Common myeloid progenitor, CD34-positive (primary cell): Measurements from ENCODE around the gene RASAL2.
A peak's percentile ranks its signal among the peaks of the same experiment; 100 is the strongest.

Experiments used
- CTCF ChIA-PET: fragments of 350-600 bp; sonication (Branson Sonifier 250); formaldehyde crosslinking; loops from one replicate; lab custom pipeline; 2021; ENCODE audit warnings: antibody characterized with exemption; lab: Charles Lee
- POLR2A ChIA-PET: fragments of 350-600 bp; sonication (Branson Sonifier 250); formaldehyde crosslinking; loops from one replicate; lab custom pipeline; 2021; ENCODE audit warnings: antibody characterized with exemption; lab: Charles Lee
- DNase-seq, 3 donors: peaks; one replicate each; pipeline versions ENCODE4 v3.0.0 to v3.0.0-alpha.2; 2013
- H3K27ac ChIP-seq, 2 experiments: 1 replicate in 1 of 2; 2 replicates in 1 of 2; pipeline ENCODE4 v1.7.0; 2013; ENCODE audit warnings: inconsistent platforms in 2 of 2, low read length in 2 of 2, mild to moderate bottlenecking in 2 of 2, low read depth in 1 of 2, moderate library complexity in 1 of 2; ENCODE audit not compliant: severe bottlenecking in 2 of 2, insufficient read depth in 1 of 2, poor library complexity in 1 of 2
- H3K27me3 ChIP-seq, 5 experiments: replicated peaks in 2 of 5; 1 replicate in 3 of 5; 2 replicates in 2 of 5; pipeline versions ENCODE4 v1.6.1 to v1.7.0; 2013; ENCODE audit warnings: low read length in 4 of 5, mild to moderate bottlenecking in 2 of 5, moderate library complexity in 2 of 5, inconsistent platforms in 1 of 5; ENCODE audit not compliant: insufficient read depth in 5 of 5, control insufficient read depth in 4 of 5
- H3K36me3 ChIP-seq, 4 experiments: 1 replicate in 2 of 4; 2 replicates in 2 of 4; pipeline versions ENCODE4 v1.6.1 to v1.7.0; 2013; ENCODE audit warnings: low read length in 3 of 4, control low read depth in 1 of 4, mild to moderate bottlenecking in 1 of 4; ENCODE audit not compliant: control insufficient read depth in 4 of 4, insufficient read depth in 4 of 4
- H3K4me1 ChIP-seq, 4 experiments: 1 replicate in 3 of 4; 2 replicates in 1 of 4; pipeline versions ENCODE4 v1.6.1 to v1.7.1; 2013; ENCODE audit warnings: low read length in 3 of 4, mild to moderate bottlenecking in 3 of 4, control low read depth in 1 of 4, inconsistent platforms in 1 of 4, moderate library complexity in 1 of 4; ENCODE audit not compliant: control insufficient read depth in 4 of 4, insufficient read depth in 4 of 4; ENCODE audit errors: control extremely low read depth in 1 of 4
- H3K4me3 ChIP-seq, 7 experiments: 1 replicate in 4 of 7; 2 replicates in 3 of 7; pipeline versions ENCODE4 v1.5.1 to v1.7.0; 2013; ENCODE audit warnings: mild to moderate bottlenecking in 7 of 7, low read length in 6 of 7, moderate library complexity in 6 of 7, inconsistent platforms in 2 of 7, low read depth in 2 of 7, control low read depth in 1 of 7; ENCODE audit not compliant: insufficient read depth in 4 of 7, control insufficient read depth in 1 of 7; ENCODE audit errors: extremely low read depth in 1 of 7
- H3K9me3 ChIP-seq, 5 experiments: 1 replicate in 4 of 5; 2 replicates in 1 of 5; pipeline versions ENCODE4 v1.6.1 to v1.7.1; 2013; ENCODE audit warnings: low read length in 4 of 5, mild to moderate bottlenecking in 2 of 5, inconsistent platforms in 1 of 5, low read depth in 1 of 5, moderate library complexity in 1 of 5; ENCODE audit not compliant: control insufficient read depth in 4 of 5, insufficient read depth in 2 of 5; ENCODE audit errors: control extremely low read depth in 1 of 5
- WGBS: methylation state at CpG from one replicate; pipeline ENCODE4 v1.1.5; 2013; ENCODE audit not compliant: insufficient coverage; 5-methylcytosine and 5-hydroxymethylcytosine counted together

Gene RASAL2

GRCh38 chr1:178051071-178051470 lies 42.8 kb upstream of the RASAL2 start:
- no peak overlapping the region for H3K27ac ChIP-seq
- H3K9me3 ChIP-seq = no peaks in the 10 kb centered on the region
- CTCF ChIA-PET = interaction anchor here (0.8 to 2.4 kb wide), 5 partner anchors 12 to 138 kb away, joined by 3 to 8 read pairs (median 8); no protein-coding TSS in a partner anchor
- no CpG with 5 or more reads among the region's 3 CpGs for WGBS
- POLR2A ChIA-PET = interaction anchor here (0.5 kb wide), 1 partner anchor 679 kb away, joined by 3 read pairs; no protein-coding TSS in a partner anchor
- peaks cover 0 to 11% (median 8%) of the 10 kb centered on the region in 4 experiments for H3K4me1 ChIP-seq
- H3K27me3 ChIP-seq = no peaks in the 10 kb centered on the region
- H3K4me3 ChIP-seq = no peak overlapping the region
- H3K36me3 ChIP-seq = no peaks in the 10 kb centered on the region
- DNase-seq = no peak

- DNase-seq = no peak
- Histone ChIP-seq H3K27ac (no peak overlapping the region), H3K4me3 (no peak overlapping the region), H3K9me3 (no peaks in the 10 kb centered on the region), H3K36me3 (no peaks in the 10 kb centered on the region), H3K27me3 (no peaks in the 10 kb centered on the region), H3K4me1 (peaks cover 0 to 16% (median 9%) of the 10 kb centered on the region in 4 experiments)
- ChIA-PET CTCF (interaction anchor here (1.8 to 2.4 kb wide), 2 partner anchors 15 to 137 kb away, joined by 8 read pairs; no protein-coding TSS in a partner anchor), POLR2A (no interaction called here)
- 83% methylated on average over 6 of the region's 10 CpGs for WGBS
Measured at GRCh38 chr1:178052650-178053461, 41.0 kb upstream of the RASAL2 start.

- H3K4me3 ChIP-seq = peak overlapping the region in 1 of 7 experiments; percentile 32
- CTCF ChIA-PET = interaction anchor here (1.9 kb wide), 1 partner anchor 136 kb away, joined by 8 read pairs; no protein-coding TSS in a partner anchor
- peaks cover 0 to 20% (median 11%) of the 10 kb centered on the region in 4 experiments for H3K4me1 ChIP-seq
- 3% methylated on average over 4 of the region's 5 CpGs for WGBS
- H3K27me3 ChIP-seq = no peaks in the 10 kb centered on the region
- H3K36me3 ChIP-seq = no peaks in the 10 kb centered on the region
- no peaks in the 10 kb centered on the region for H3K9me3 ChIP-seq
- DNase-seq = peak; percentile 34 to 38 (median 36)
- H3K27ac ChIP-seq = no peak overlapping the region
- POLR2A ChIA-PET = no interaction called here
Measured at GRCh38 chr1:178055093-178055492, 38.8 kb upstream of the RASAL2 start.

GRCh38 chr1:178055779-178056471 lies 38.0 kb upstream of the RASAL2 start:
- Histone ChIP-seq H3K27me3 (no peaks in the 10 kb centered on the region), H3K36me3 (no peaks in the 10 kb centered on the region)
- peak in 2 of 3 donors; percentile 35 to 49 for DNase-seq

GRCh38 chr1:178057141-178057765 lies 36.7 kb upstream of the RASAL2 start:
- ChIA-PET CTCF (interaction anchor here (0.5 to 2.6 kb wide), 3 partner anchors 25 to 138 kb away, joined by 3 to 8 read pairs (median 8); no protein-coding TSS in a partner anchor), POLR2A (no interaction called here)
- H3K9me3 ChIP-seq = no peaks in the 10 kb centered on the region
- peaks cover 0 to 20% (median 11%) of the 10 kb centered on the region in 4 experiments for H3K4me1 ChIP-seq
- no peaks in the 10 kb centered on the region for H3K36me3 ChIP-seq
- WGBS = 92% methylated on average over 7 of the region's 11 CpGs
- no peak overlapping the region for H3K4me3 ChIP-seq
- no peaks in the 10 kb centered on the region for H3K27me3 ChIP-seq
- no peak overlapping the region for H3K27ac ChIP-seq
- no peak for DNase-seq

More at GRCh38 chr1:178055779-178056471, 38.0 kb upstream of the RASAL2 start:
- CTCF ChIA-PET = interaction anchor here (1.9 kb wide), 1 partner anchor 135 kb away, joined by 8 read pairs; no protein-coding TSS in a partner anchor
- H3K4me1 ChIP-seq = peaks cover 0 to 20% (median 11%) of the 10 kb centered on the region in 4 experiments
- H3K9me3 ChIP-seq = no peaks in the 10 kb centered on the region
- POLR2A ChIA-PET = interaction anchor here (0.6 kb wide), 1 partner anchor 1073 kb away, joined by 3 read pairs; no protein-coding TSS in a partner anchor
- H3K4me3 ChIP-seq = peak overlapping the region in 1 of 7 experiments; percentile 14
- WGBS = 55% methylated on average over 6 of the region's 8 CpGs
- H3K27ac ChIP-seq = no peak overlapping the region

- ChIA-PET CTCF (interaction anchor here (0.6 to 2.6 kb wide), 6 partner anchors 9 to 392 kb away, joined by 3 to 8 read pairs (median 4); no protein-coding TSS in a partner anchor), POLR2A (no interaction called here)
- H3K4me3 ChIP-seq = no peak overlapping the region
- no peaks in the 10 kb centered on the region for H3K9me3 ChIP-seq
- 51% methylated on average over 4 of the region's 7 CpGs for WGBS
- peaks cover 0 to 20% (median 11%) of the 10 kb centered on the region in 4 experiments for H3K4me1 ChIP-seq
- no peaks in the 10 kb centered on the region for H3K36me3 ChIP-seq
- no peak for DNase-seq
- no peaks in the 10 kb centered on the region for H3K27me3 ChIP-seq
- no peak overlapping the region for H3K27ac ChIP-seq
Measured at GRCh38 chr1:178057912-178058534, 35.9 kb upstream of the RASAL2 start.
